ENCODE results near the gene FAM98B.
A peak's percentile ranks its signal among the peaks of the same experiment; 100 is the strongest.
"Not testable (repeated sequence)": the region's sequence is repeated elsewhere in the genome, so short reads cannot be mapped to it uniquely, and the experiment has no call there.

FAM98B gene

DNA sequence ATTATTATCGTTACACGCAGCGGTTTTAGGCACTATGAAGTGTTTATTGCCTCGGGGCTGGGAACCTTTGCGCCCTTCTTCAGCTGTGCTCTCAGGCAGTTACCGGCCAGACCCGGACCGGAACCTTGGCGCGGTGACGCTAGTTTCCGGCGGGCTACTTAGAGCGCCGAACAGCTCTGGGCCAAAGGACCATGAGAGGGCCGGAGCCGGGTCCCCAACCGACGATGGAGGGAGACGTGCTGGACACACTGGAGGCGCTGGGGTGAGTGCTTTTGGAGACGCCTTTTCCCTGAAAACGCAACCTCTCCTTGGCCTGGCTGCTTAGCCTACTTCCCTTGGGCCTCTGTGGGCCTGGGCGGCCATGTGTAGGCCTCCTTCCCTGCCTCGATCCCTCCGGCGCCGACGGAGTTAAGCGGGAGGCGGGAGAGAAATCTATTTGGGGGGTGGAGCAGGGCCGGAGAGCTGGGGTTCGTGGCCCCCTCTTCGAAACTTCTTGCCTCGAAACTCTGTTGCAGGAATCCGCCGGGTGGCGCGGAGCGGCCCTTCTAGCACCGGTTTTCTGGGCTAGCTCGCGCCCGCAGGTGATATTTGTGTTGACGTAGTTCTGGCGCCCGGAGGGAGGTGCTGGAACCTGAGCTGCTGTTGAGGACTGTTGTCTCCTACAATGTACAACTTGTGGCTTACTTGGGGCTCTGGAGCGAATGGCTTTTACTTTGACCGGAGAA is at the start of gene FAM98B:
FAM98B (plus strand) TSS at position 157 of the 725 bp plus-strand sequence; CDS start at position 192, 35 bp downstream.
- peak; percentile 90 for DNase-seq

DNA sequence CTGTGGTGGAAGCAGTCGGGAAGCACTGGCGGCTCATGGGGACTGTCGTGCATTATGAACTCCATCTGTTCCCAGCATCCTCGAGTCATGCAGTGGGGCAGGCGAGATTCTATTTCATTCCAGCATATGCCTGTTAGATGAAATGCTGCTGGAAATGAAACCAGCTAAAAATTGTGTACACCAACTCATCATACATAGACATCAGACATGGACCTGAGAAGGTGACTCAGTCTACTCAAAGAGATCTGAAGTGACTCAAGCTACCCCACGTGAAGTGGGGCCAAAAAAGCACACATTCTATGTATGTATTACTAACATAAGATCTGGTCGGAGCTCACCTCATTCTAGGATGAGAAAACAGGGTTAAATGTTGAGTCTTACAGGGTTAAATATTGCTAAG is 47.5 kb upstream of the FAM98B start:
- no peak for DNase-seq

DNA sequence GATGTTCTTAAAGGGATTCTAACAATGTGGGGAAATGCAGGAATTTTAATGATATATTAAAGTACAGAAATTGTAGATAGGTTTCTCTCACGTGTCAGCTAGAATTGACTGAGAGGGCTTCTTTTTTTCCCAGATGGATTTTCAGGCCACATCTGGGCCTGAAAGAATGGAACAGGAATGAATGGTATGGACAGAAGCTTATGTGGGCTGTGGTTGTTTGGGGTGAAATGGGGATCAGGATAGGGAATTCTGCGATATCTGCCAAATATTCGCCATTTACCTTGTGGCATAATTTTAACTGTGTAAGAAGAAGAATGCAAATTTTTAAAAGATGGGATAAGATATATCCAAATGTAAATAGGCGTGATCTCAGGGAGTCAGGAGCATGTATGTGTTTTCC is 45.4 kb upstream of the FAM98B start:
- no peak for DNase-seq

DNA sequence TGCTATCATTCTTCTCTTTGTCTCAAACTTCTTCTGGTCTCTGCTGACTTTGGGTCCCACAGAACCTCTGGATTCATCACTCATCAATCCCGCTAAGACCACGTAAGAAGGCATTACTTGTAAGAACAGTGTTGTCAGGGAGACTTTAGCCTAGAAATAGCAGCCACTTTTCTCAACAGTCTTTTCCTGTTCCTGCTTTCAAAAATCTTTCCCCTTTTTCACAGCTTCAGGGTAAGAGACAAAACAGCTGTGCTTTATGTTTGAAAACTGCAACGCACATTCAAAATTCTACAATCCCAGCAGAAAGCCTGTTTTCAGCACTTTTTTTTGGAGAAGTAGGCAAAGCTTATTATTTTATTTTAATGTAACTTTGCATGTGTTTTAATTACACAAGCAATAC is 42.0 kb upstream of the FAM98B start:
- DNase-seq: no peak

DNA sequence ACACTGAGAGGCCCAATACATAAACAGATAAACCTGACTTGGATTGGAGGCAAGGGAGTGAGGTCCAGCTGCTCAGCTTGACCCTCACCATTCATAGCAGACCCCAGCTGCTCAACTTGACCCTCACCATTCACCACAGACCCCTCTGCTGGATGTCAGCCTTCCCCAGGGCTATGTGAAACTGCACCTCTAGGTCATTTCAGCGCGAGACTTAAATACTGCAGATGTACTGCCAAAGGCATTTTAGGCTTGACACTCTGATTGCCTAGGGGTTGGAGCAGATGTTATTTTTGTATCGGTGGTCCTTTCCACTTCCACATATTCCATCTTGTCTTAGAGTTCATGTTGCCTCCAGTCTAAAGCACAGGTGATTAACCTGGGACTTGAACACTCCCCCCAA is 41.5 kb upstream of the FAM98B start:
- no peak for DNase-seq

DNA sequence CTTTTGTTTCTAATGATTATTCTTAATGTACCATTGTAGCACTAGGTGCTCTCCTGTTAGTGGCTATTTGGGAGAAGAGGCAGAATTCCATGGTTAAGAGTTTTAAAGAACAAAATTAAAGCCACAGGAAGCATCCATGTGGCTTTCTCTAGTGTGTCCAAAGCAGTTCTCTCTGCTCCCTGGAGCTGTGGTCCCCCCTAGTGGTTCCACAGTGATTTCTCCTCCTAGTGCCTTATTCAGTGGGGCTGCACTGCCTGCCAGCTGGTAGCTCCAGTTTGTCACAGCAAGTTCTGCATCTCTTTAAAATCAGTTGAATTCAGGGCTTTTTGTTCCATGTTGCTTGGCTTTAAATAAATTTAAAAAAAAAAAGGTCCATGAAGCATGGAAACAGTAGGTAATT is 39.6 kb upstream of the FAM98B start:
- DNase-seq: peak; percentile 69

DNA sequence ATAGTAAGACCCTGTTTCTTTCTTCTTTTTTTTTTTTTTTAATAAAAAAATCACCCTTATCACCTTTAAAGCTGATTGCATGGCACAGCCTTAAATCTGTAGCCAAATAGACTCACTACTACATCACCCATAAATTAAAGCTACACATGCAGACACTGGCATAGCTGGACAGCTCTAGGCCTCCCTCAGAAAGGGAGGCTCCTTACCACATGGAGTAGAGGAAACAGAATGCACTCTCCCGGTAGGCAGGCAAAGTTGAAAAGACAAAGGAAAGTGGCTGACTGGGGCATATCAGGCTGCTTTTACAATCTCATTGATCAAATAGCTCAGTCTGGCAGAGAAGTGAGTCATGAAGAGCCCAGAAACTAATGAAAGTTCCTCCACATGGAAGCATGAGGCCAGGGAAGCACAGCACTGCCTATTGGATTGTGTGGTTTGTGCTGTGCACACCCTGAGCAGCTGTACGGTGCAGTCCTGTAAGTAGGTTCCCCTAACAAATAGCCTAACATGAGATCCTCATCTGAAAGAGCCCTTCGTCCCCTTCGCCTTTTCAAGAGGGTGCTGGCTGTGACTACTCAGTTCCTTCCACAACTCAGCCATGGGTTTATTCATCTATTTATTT is 32.7 kb upstream of the FAM98B start:
- DNase-seq: no peak

DNA sequence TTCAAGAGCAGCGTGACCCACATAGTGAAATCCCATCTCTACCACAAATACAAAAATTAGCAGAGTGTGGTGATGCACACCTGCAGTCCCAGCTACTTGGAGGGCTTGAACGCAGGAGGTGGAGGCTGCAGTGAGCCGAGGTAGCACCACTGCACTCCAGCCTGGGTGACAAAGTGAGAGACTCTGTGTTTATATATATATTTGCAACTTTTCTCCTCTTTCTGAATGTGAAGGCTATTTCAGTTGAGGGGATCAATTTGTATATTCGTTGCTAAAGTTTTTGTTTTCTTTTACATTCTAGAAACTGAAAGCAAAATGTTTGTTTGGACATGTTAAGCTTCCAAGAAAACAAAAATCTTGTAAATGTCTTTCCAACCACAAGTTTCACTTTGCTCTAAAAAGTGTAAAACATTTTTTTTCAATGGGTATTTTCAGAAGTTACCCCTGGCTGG is 29.8 kb upstream of the FAM98B start:
- DNase-seq: no peak

DNA sequence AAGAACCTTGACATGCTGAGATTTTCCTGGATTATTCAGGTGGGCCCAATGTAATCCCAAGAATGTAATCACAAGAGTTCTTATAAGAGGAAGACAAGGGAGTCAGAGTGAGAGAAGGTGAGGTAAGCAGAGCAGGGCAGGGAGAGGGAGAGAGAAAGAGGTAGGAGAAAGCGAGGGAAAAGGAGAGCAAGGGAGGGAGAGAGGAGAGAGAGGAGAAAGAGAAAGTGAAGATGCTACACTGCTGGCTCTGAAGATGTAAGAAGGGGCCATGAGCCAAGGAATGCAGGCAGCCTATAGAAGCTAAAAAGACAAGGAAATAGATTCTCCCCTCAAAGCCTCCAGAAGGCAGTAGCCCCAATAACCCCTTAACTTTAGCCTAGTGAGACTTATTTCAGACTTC is 28.7 kb upstream of the FAM98B start:
- DNase-seq: no peak

DNA sequence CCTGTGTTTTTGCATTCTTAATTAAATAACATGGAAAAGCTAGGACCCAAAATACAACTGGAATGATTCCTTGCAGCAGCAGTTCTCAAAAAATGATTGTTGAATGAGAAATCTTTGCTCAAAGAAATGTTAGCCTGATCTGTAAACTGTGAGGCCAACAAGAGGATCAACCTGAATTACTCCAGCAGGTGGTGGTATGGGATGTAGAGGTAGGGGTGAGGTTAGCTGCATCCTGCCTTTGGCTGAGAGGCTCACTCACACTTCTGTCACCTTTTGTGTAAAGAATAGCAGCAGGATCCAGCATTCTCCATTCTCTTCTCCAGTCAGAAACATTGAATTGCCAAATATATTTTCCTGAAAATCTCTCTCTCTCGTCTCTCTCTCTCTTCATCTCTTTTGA is 26.5 kb upstream of the FAM98B start:
- DNase-seq: no peak

DNA sequence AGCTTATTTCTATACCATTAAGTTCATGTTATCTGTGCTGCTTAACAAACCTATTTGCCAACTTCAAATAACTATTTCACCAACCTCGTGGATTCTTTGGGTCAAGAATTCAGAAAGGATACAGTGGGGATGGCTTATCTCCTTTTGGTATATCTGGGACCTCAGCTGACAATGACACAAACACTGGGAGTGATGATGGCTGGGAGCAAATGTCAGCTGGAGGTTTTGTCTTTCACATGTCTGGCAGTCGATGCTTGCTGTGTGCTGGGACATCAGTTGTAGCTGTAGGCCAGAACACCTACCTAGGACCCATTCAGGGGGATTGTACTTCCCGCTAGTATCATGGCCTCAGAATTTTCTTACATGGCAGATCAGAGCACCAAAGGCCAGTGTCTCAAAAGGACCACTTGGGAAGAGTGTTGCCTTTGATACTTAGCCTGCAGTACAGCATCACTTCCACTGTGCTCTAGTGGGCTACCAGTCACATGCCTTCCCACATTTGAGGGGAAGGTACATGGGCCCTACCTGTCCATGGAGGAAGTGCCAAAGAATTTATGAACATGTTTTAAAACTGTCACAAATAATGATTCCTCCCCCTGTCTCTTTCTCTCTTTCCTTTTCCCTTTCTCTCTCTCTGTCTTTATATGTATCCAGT is 23.7 kb upstream of the FAM98B start:
- no peak for DNase-seq

DNA sequence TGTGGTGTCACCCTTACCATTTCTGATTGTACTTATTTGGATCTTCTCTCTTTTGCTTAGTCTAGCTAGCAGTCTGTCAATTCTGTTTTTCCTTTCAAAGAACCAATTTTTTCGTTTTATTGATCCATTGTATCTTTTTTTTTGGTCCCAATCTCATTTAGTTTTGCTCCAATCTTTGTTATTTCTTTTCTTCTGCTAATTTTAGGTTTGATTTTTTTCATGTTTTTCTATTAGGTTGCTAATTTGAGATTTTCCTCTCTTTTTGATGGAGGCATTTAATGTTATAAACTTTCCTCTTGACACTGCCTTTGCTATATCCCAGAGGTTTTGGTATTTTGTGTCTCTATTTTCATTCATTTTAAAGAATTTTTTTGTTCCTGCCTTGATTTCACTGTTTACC is 16.9 kb upstream of the FAM98B start:
- DNase-seq: no peak

DNA sequence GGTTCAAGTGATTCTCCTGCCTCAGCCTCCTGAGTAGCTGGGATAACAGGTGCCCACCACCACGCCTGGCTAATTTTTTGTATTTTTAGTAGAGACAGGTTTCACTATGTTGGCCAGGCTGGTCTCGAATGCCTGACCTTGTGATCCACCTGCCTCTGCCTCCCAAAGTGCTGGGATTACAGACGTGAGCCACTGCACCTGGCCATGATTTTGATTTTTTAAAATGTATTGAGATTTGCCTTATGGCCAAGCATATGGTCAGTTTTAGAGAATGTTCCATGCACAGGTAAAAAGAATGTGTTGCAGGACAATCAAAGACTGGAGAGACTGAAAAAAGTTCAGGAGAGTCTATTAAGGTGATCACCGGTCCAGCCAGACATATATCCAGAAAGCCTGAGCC is 16.3 kb upstream of the FAM98B start:
- DNase-seq: not testable (repeated sequence)

DNA sequence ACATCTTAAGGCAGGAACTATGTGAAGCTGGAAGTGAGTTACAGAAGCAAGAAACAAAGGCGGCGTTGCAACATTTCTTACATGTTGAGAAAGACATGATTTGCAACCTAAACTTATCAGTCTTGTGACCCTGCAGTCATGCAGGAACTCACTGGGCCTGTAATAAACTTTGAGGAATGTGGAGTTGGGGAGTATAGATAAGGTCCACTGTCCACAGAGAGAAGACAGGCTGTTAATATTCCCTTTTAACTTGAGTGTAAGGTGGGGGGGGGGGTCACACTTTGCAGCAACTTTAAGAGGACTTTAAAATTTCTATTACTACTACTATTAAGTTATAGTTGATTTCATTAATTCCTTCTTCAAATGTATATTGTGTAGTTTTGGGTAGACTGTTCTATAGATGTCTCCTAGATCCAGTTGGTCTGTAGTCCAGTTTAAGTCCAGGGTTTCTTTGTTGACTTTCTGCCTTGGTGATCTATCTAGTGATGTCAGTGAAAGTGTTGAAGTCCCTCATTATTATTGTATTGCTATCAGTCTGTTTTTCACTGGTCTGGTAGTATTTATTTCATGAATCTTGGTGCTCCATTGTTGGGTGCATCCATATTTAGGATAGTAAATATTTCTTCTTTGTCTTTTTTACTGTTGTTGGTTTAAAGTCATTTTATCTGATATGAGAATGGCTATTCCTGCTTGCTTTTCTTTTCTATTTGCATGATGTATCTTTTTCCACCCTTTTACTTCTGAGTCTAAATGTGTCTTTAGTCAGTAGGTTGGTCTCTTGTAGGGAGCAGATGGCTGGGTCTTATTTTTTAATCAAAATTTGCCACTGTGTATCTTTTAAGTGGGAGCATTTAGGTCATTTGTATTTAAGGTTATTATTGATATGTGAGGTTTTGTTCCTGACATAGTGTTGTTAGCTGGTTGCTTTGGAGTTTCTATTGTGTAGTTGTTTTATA is 15.6 kb upstream of the FAM98B start:
- DNase-seq: peak; percentile 80

DNA sequence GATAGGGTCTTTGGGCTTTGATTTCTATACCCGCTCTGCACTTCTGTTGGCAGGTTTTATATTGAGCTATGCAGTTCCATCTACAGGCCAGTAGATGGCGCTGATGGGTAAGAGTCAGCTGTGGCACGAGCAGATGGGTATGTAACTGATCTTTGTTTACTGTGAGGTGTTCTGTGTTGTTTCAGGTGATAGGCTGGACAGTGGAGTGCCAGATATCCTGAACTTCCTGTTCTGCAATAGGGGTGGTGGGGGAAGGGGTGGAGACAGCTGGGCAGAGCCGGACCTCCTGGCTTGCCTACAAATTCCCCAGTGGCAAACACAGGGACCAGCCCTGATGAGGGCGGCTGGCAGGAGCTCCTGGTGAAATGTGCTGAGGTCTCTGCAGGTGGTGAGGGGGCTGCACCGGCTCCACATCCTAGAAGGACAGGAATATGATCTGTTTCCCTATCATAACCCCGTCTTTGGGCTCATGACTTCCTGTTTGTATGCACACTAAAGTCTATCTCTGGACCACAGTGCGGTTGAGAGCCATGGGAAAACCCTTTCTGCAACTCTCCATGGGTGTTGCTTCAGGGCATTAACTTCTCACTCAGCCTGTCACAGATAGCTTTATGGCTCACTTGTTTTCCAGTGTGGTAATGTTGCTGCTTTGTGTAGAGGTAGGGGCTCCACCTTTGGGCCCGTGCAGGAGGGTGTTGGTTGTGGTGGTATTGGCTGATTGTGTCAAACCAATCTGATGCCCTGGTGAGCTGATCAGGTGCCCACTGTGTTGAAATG is 13.4 kb upstream of the FAM98B start:
- peak; percentile 51 for DNase-seq

DNA sequence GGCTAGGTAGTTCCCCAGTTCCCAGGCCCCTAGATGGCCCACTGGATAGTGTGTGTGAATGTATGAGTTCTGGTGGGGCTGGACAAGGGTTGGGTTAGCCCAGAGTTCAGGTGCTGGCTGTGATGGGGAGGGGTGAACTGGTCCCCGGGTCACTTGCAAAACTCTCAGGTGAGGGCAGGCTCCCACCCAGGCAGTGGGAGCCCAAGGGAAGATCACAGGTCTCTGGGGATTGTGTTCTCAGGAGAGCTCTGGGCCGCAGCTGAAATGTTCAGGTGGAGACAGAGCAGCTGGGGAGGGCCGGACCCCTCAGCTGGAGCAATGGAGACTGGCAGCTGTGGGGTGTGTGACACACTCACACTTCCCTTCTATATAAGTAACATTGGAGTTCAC is 12.8 kb upstream of the FAM98B start:
- DNase-seq: no peak

DNA sequence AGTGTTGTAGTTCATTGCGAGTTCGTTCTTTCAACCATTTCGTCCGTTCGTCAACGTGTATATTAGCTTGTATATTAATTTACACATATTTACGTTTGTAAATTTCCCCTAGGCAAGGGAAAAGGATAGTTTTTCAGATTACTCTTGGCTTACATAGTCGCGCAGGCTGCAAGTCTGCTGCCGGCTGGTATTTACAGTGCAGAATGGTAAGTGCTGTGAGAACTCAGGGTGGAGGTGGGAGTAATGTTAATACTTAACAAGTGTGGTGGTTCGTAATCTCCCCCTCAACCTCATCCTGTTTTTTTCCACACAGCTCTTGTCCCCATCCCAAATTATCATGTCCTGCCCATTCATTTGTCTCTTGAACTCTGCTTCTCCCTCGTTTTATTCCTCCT is 766 bp downstream of the FAM98B start:
- DNase-seq: no peak

DNA sequence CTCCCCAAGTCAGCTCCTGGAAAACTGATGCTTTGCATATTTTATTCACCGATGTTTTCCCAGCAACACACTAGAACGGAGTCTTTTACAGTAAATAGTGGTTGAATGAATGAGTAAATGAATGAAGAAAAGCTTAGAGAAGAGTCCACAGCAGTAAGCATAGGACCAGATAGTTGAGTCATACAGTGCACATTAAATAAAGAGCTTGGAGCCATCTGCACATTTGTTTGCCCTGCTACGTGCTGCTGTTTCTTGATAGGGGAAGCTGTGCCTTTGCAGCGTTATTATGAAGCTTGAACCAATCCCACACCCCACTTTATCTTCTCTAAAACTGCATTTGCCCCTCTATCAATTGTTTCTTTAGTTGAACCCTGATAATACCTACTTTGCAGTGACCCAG is 1.2 kb downstream of the FAM98B start:
- DNase-seq: no peak

DNA sequence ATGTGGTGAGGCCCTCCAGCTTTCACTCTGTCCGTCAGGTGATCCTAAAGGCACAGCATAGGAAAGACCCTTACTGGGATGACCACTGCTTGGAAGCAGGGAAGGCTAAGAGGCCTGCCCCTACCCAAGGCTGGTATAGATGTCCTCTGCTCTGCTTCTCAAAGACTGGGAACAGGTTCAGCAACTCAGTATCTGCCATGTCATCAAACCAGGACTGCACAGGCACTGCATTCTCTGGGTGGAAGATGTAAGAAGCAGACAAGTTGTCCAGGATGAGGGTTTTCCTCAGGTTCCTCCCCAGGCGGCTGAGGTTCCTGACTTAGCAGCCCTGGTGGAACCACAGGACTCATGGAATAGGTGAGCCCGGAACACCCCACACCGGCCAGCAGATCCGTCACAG is 4.7 kb downstream of the FAM98B start:
- DNase-seq: no peak

DNA sequence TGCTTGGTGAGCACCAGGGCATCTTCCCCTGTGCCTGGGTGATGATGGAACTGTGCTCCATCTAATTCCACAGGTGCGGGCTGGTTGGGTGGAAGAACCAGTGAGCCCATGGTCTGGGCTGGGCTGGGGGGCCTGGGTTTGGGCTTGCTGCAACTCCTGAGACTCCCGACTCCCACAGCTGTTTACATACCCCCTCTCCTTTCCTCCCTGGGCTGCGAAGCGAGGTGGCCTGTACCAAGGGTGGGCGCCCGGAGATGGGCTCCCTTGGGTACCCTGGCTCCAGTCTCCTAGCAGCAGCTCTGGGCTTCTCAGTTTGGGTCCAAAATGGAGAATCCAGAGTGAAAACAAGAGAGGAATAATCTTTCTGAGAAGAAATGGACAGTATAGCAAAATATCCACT is 5.6 kb downstream of the FAM98B start:
- no peak for DNase-seq

DNA sequence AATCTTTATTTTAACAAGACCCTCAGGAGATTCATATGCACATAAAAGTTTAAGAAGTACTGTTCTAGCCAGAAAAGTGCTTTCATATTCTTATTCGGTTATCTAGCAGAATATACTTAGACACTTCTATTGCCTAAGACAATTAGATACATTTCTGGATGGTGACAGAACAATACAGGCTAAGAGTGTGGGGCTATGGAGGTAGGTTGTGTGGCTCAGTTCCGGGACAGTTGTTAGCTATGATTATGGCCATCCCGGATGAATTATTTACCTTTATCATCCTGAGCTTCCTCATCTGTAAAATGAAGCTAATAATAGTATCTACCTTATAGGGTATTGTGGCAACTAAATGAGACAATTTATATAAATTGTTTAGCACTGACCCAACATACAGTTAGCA is 6.6 kb downstream of the FAM98B start:
- no peak for DNase-seq

All from suppressor macrophage treated with lipopolysaccharide for 4 hours (primary cell).